Peyer's patch (tissue), 4 donors: Measurements from ENCODE around the gene MGLL.

Source experiments
- POLR2A ChIP-seq, 2 donors: fragments of 450-650 bp; IDR thresholded peaks; one replicate each; pipeline ENCODE4 v1.5.1; 2017; ENCODE audit warnings: antibody characterized with exemption in 2 of 2, mild to moderate bottlenecking in 2 of 2, moderate library complexity in 2 of 2
- TF ChIP-seq, protein P1 (sequence below), 6 experiments: fragments of 450-650 bp in 4 of 6; fragments of 200-600 bp in 2 of 6; sonication (generic) in 1 of 6; IDR thresholded peaks; one replicate each; pipeline ENCODE4 v1.5.1; 2017 to 2019; ENCODE audit warnings: antibody characterized with exemption in 6 of 6, mild to moderate bottlenecking in 3 of 6, moderate library complexity in 1 of 6

DNA sequence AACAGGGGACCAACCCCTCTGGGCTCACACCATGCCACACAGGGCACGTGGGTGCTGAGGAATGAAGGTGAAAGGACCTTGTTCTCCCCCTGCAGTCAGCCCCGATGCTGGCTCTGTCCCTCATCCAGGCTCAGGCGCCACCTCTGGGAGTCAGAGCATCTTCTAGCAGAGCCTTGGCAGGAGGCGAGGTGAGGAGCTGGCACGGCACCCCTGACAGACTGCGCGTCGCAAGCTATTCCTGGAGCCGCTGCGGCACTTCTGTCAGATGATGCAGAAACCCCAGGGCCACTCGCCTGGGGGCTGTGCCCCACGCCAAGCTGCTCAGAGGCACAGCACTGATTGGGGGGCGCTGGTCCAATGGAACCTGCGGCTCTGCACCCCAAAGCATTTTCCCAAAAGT lies 62.0 kb downstream of the MGLL start:
- no peak for TF ChIP-seq POLR2A (IDR thresholded peaks at IDR 0.05)
- TF ChIP-seq, protein P1, sequence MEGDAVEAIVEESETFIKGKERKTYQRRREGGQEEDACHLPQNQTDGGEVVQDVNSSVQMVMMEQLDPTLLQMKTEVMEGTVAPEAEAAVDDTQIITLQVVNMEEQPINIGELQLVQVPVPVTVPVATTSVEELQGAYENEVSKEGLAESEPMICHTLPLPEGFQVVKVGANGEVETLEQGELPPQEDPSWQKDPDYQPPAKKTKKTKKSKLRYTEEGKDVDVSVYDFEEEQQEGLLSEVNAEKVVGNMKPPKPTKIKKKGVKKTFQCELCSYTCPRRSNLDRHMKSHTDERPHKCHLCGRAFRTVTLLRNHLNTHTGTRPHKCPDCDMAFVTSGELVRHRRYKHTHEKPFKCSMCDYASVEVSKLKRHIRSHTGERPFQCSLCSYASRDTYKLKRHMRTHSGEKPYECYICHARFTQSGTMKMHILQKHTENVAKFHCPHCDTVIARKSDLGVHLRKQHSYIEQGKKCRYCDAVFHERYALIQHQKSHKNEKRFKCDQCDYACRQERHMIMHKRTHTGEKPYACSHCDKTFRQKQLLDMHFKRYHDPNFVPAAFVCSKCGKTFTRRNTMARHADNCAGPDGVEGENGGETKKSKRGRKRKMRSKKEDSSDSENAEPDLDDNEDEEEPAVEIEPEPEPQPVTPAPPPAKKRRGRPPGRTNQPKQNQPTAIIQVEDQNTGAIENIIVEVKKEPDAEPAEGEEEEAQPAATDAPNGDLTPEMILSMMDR (IDR thresholded peaks at IDR 0.05): no peak
